H1 (cell line): ENCODE measurements around the gene DENND1A. TPM values are rescaled to one million over a fixed set of nuclear protein-coding genes. Genes with fewer than 3 reads are reported as not detected.

Experiments
- CTCF ChIA-PET: fragments of 300-600 bp; sonication (Branson Sonifier 250); formaldehyde crosslinking; loops from one replicate; lab custom pipeline; 2021; ENCODE audit not compliant: partially characterized antibody; lab: Charles Lee
- POLR2A ChIA-PET: fragments of 300-600 bp; sonication (Branson Sonifier 250); formaldehyde crosslinking; loops from one replicate; lab custom pipeline; 2021; ENCODE audit warnings: inconsistent platforms; ENCODE audit not compliant: partially characterized antibody; lab: Charles Lee
- DNase-seq, 2 experiments: peaks; one replicate each; pipeline versions ENCODE4 v3.0.0 to v3.0.0-alpha.2; 2010 to 2022; ENCODE audit warnings: low spot score in 2 of 2, low read depth in 1 of 2, mixed read lengths in 1 of 2
- FAIRE-seq: peaks from 2 replicates; lab custom pipeline; 2011; peaks lifted over from hg19 to GRCh38; lab: Jason Lieb, UNC
- H2AFZ ChIP-seq: 2 replicates; pipeline ENCODE4 v1.8.1; 2012; ENCODE audit warnings: low read length, inconsistent platforms
- H2AK5ac ChIP-seq: 2 replicates; pipeline ENCODE4 v1.6.1; 2013; ENCODE audit warnings: low read depth, low read length
- H2BK120ac ChIP-seq: replicated peaks from 2 replicates; pipeline ENCODE3; 2013; ENCODE audit warnings: low read depth, low read length, inconsistent platforms
- H2BK12ac ChIP-seq: 2 replicates; pipeline ENCODE4 v1.6.1; 2013; ENCODE audit warnings: low read depth, low read length
- H2BK15ac ChIP-seq: 2 replicates; pipeline ENCODE4 v1.6.1; 2013; ENCODE audit warnings: low read length
- H2BK20ac ChIP-seq: 2 replicates; pipeline ENCODE4 v1.6.1; 2013; ENCODE audit warnings: low read length
- H2BK5ac ChIP-seq: 2 replicates; pipeline ENCODE4 v1.6.1; 2013; ENCODE audit warnings: low read depth, low read length
- H3K14ac ChIP-seq: 2 replicates; pipeline ENCODE4 v1.6.1; 2013; ENCODE audit warnings: inconsistent platforms; ENCODE audit not compliant: insufficient read length
- H3K18ac ChIP-seq: 2 replicates; pipeline ENCODE4 v1.6.1; 2013; ENCODE audit warnings: low read length; ENCODE audit errors: extremely low read depth
- H3K23ac ChIP-seq: 2 replicates; pipeline ENCODE4 v1.6.1; 2013; ENCODE audit warnings: inconsistent platforms; ENCODE audit not compliant: insufficient read length
- H3K23me2 ChIP-seq: 2 replicates; pipeline ENCODE4 v1.6.1; 2013; ENCODE audit warnings: low read depth, low read length
- H3K27ac ChIP-seq: 2 replicates; pipeline ENCODE4 v1.6.1; 2011; ENCODE audit warnings: low read depth, low read length, inconsistent platforms
- H3K27me3 ChIP-seq, 4 experiments: replicated peaks in 1 of 4; 1 replicate in 1 of 4; 2 replicates in 3 of 4; pipeline versions ENCODE4 v1.6.1 to v1.8.1; 2011 to 2013; ENCODE audit warnings: low read length in 3 of 4, mild to moderate bottlenecking in 3 of 4, inconsistent platforms in 2 of 4, mixed read lengths in 2 of 4, moderate library complexity in 1 of 4; ENCODE audit not compliant: control insufficient read depth in 3 of 4, insufficient read depth in 3 of 4; ENCODE audit errors: extremely low read depth in 1 of 4
- H3K36me3 ChIP-seq, 4 experiments: 2 replicates each; pipeline versions ENCODE4 v1.6.1 to v1.8.1; 2011 to 2013; ENCODE audit warnings: mild to moderate bottlenecking in 4 of 4, low read length in 3 of 4, moderate library complexity in 2 of 4, control low read depth in 1 of 4, inconsistent platforms in 1 of 4; ENCODE audit not compliant: insufficient read depth in 4 of 4, control insufficient read depth in 2 of 4
- H3K4ac ChIP-seq: replicated peaks from 2 replicates; pipeline ENCODE3; 2013; ENCODE audit warnings: low read length, low read depth, mixed read lengths, inconsistent platforms; ENCODE audit not compliant: insufficient read length
- H3K4me1 ChIP-seq, 4 experiments: replicated peaks in 1 of 4; 1 replicate in 1 of 4; 2 replicates in 3 of 4; pipeline versions ENCODE4 v1.6.1 to v1.8.1; 2011 to 2013; ENCODE audit warnings: low read length in 3 of 4, inconsistent platforms in 2 of 4, mixed read lengths in 1 of 4; ENCODE audit not compliant: insufficient read depth in 4 of 4, control insufficient read depth in 3 of 4
- H3K4me2 ChIP-seq, 2 experiments: 2 replicates each; pipeline versions ENCODE4 v1.6.1 to v1.8.1; 2011 to 2013; ENCODE audit warnings: low read depth in 2 of 2, low read length in 2 of 2, control low read depth in 1 of 2, inconsistent platforms in 1 of 2, mild to moderate bottlenecking in 1 of 2; ENCODE audit not compliant: insufficient read depth in 1 of 2
- H3K4me3 ChIP-seq, 4 experiments: fragments of 200-600, 300-600 bp in 1 of 4; sonication (generic), shearing (Covaris generic), sonication (Bioruptor Twin) in 1 of 4; 2 replicates each; pipeline versions ENCODE4 v1.5.1 to v1.8.1; 2011 to 2016; ENCODE audit warnings: low read length in 4 of 4, low read depth in 3 of 4, control low read depth in 2 of 4, inconsistent platforms in 2 of 4, mild to moderate bottlenecking in 2 of 4, mixed read lengths in 1 of 4, moderate library complexity in 1 of 4; ENCODE audit not compliant: insufficient read depth in 2 of 4; ENCODE audit errors: extremely low read depth in 1 of 4
- H3K56ac ChIP-seq: replicated peaks from 2 replicates; pipeline ENCODE3; 2013; ENCODE audit warnings: low read depth, mild to moderate bottlenecking, mixed read lengths, low read length, inconsistent platforms; ENCODE audit not compliant: insufficient read length
- H3K79me1 ChIP-seq: 2 replicates; pipeline ENCODE4 v1.6.1; 2013; ENCODE audit warnings: low read depth, low read length, control low read depth
- H3K79me2 ChIP-seq, 2 experiments: 2 replicates each; pipeline versions ENCODE4 v1.6.1 to v1.8.1; 2012 to 2013; ENCODE audit warnings: low read length in 2 of 2, mild to moderate bottlenecking in 2 of 2, inconsistent platforms in 1 of 2; ENCODE audit not compliant: insufficient read depth in 2 of 2, control insufficient read depth in 1 of 2
- H3K9ac ChIP-seq, 4 experiments: replicated peaks in 1 of 4; 1 replicate in 1 of 4; 2 replicates in 3 of 4; pipeline versions ENCODE4 v1.6.1 to v1.8.1; 2011 to 2013; ENCODE audit warnings: low read depth in 3 of 4, low read length in 3 of 4, control low read depth in 2 of 4, mild to moderate bottlenecking in 2 of 4, moderate library complexity in 2 of 4, inconsistent platforms in 1 of 4; ENCODE audit errors: extremely low read depth in 1 of 4
- H3K9me3 ChIP-seq, 2 experiments: 2 replicates each; pipeline versions ENCODE4 v1.6.1 to v1.8.1; 2012 to 2013; ENCODE audit warnings: mild to moderate bottlenecking in 2 of 2, moderate library complexity in 2 of 2, control low read depth in 1 of 2, inconsistent platforms in 1 of 2, low read depth in 1 of 2, low read length in 1 of 2, mixed read lengths in 1 of 2; ENCODE audit not compliant: insufficient read depth in 2 of 2
- H4K20me1 ChIP-seq, 2 experiments: replicated peaks in 1 of 2; 2 replicates each; pipeline versions ENCODE3 to v1.8.1; 2011 to 2013; ENCODE audit warnings: inconsistent platforms in 2 of 2, low read length in 2 of 2, mild to moderate bottlenecking in 1 of 2; ENCODE audit not compliant: insufficient read depth in 2 of 2, control insufficient read depth in 1 of 2
- H4K5ac ChIP-seq: 2 replicates; pipeline ENCODE4 v1.6.1; 2013; ENCODE audit warnings: low read length, low read depth, mixed read lengths, inconsistent platforms; ENCODE audit not compliant: insufficient read length
- H4K8ac ChIP-seq: 2 replicates; pipeline ENCODE4 v1.8.0; 2013; ENCODE audit warnings: mild to moderate bottlenecking, moderate library complexity, low read length, inconsistent platforms; ENCODE audit not compliant: insufficient read depth; ENCODE audit errors: extremely low read depth
- H4K91ac ChIP-seq: replicated peaks from 2 replicates; pipeline ENCODE3; 2013; ENCODE audit warnings: low read length, mixed read lengths, inconsistent platforms; ENCODE audit not compliant: insufficient read length
- CBX8 ChIP-seq: fragments of 300-800, 300-1000 bp; sonication (generic); IDR thresholded peaks from 2 replicates; pipeline ENCODE4 v1.7.1; 2016; ENCODE audit warnings: low read depth, low read length, borderline replicate concordance
- CEBPB ChIP-seq: IDR thresholded peaks from 2 replicates; pipeline ENCODE4 v1.6.1; 2012; ENCODE audit warnings: low read depth, low read length
- RBBP5 ChIP-seq: IDR thresholded peaks from 2 replicates; pipeline ENCODE4 v1.7.1; 2012; ENCODE audit warnings: low read depth, mild to moderate bottlenecking, inconsistent platforms, low read length, moderate library complexity, borderline replicate concordance
- SRF ChIP-seq: IDR thresholded peaks from 2 replicates; pipeline ENCODE4 v1.6.1; 2011; ENCODE audit warnings: mild to moderate bottlenecking, low read depth, low read length, moderate library complexity
- WGBS, 2 experiments: shearing (Covaris generic) in 1 of 2; methylation state at CpG; one replicate each; pipeline versions ENCODE4 v1.1.6 to v1.1.7; 2013 to 2015; ENCODE audit warnings: low lambda C conversion rate in 2 of 2, mixed read lengths in 2 of 2, inconsistent platforms in 1 of 2, low coverage in 1 of 2, missing lambda C conversion rate in 1 of 2; ENCODE audit not compliant: insufficient replicate concordance in 2 of 2, insufficient coverage in 1 of 2, insufficient read length in 1 of 2; ENCODE audit errors: extremely low coverage in 1 of 2, missing lambda C conversion rate in 1 of 2; 5-methylcytosine and 5-hydroxymethylcytosine counted together
- polyA plus RNA-seq, 7 experiments: library from polyadenylated mRNA; depleted of rRNA in 3 of 7; stranded (reverse) in 5 of 7; unstranded in 2 of 7; fragments of >200 nt in 5 of 7; fragments of 200-250 nt in 2 of 7; gene quantifications; 1 replicate in 5 of 7; 2 replicates in 1 of 7; 4 replicates in 1 of 7; pipeline versions ENCODE4 v1.2.1 to v1.2.3, GENCODE V29; 2011 to 2013; ENCODE audit warnings: missing spikeins in 2 of 7, mixed read lengths in 2 of 7
- total RNA-seq: library from RNA; stranded (reverse); fragmentation: NEBNext Ultra II Directional; extraction: Animal tissue kit (Norgen Biotek cat#: 25700); gene quantifications from 2 replicates; pipeline ENCODE4 v1.2.1, GENCODE V29; 2021

The DENND1A gene
- total and polyA plus RNA-seq, 2 of the 8 experiments (the other 6 are each of a cell fraction or from before 2014, with no cell fraction given), result 24.1 to 26.4 TPM

- no peak overlapping the region for H3K9ac ChIP-seq
- H3K14ac ChIP-seq, result no peak overlapping the region
- H2BK12ac ChIP-seq, result no peak overlapping the region
- H3K23ac ChIP-seq, result no peak overlapping the region
- H3K27ac ChIP-seq, result 0 out of 2 replicates have a peak overlapping the region, but pooled peaks have one; percentile 49
- H3K56ac ChIP-seq, result no peak overlapping the region
- FAIRE-seq, result no peak
- 0 out of 4 replicates have a peak overlapping the region, but pooled peaks have one; percentile 3 to 23 for H3K4me2 ChIP-seq
- H2BK120ac ChIP-seq, result no peak overlapping the region
- no peaks in the 10 kb centered on the region for H3K79me1 ChIP-seq
- TF ChIP-seq SRF (no peak), CBX8 (no peak), CEBPB (no peak), RBBP5 (no peak)
- H2AFZ ChIP-seq, result no peak overlapping the region
- ChIA-PET CTCF (interaction anchor here (0.6 to 7.2 kb wide), 13 partner anchors 9 to 784 kb away, joined by 3 to 64 read pairs (median 4); no protein-coding TSS in a partner anchor), POLR2A (interaction anchor here (1.0 to 1.1 kb wide), 2 partner anchors 9 to 51 kb away, joined by 3 read pairs; no protein-coding TSS in a partner anchor)
- no peak overlapping the region for H2AK5ac ChIP-seq
- no peaks in the 10 kb centered on the region for H4K20me1 ChIP-seq
- no peaks in the 10 kb centered on the region for H3K36me3 ChIP-seq
- no peak overlapping the region for H3K4me3 ChIP-seq
- 76% methylated on average over 8 of the region's 8 CpGs; no CpG with 5 or more reads in 1 of the 2 experiments for WGBS, 2 experiments
- H2BK15ac ChIP-seq, result no peak overlapping the region
- H4K91ac ChIP-seq, result no peak overlapping the region
- no peaks in the 10 kb centered on the region; a peak in 1 of 7 replicates for H3K27me3 ChIP-seq
- no peak overlapping the region for H4K8ac ChIP-seq
- no peaks in the 10 kb centered on the region for H3K9me3 ChIP-seq
- H2BK5ac ChIP-seq, result no peak overlapping the region
- H4K5ac ChIP-seq, result no peak overlapping the region
- no peaks in the 10 kb centered on the region for H3K23me2 ChIP-seq
- H3K4ac ChIP-seq, result no peak overlapping the region
- no peaks in the 10 kb centered on the region for H3K79me2 ChIP-seq
- H2BK20ac ChIP-seq, result no peak overlapping the region
- H3K4me1 ChIP-seq, result peaks cover 0 to 8% (median 2%) of the 10 kb centered on the region in 4 experiments; a peak in 4 of 7 replicates
- DNase-seq, result no peak
- no peak overlapping the region for H3K18ac ChIP-seq
Measured at GRCh38 chr9:123438321-123438720, 491.6 kb downstream of the DENND1A start.
